Measurements from ENCODE around the gene CXCL14. TPM values are rescaled to one million over a fixed set of nuclear protein-coding genes. Genes with fewer than 3 reads are reported as not detected.

The CXCL14 gene
- not detected in 2 replicates for total RNA-seq

GRCh38 chr5:135578685-135579341 is at the start of gene CXCL14:
CXCL14 (minus strand) TSS chr5:135578991; CDS start chr5:135578778, 213 bp downstream.
- Histone ChIP-seq H3K9me3 (ENCODE audit: low read depth, low read length) (no peaks in the 10 kb centered on the region), H3K4me1 (ENCODE audit: insufficient read depth, low read length) (peaks cover 7% of the 10 kb centered on the region), H3K4me2 (ENCODE audit: insufficient read depth, low read length) (peak within 1 kb of the TSS; percentile 51), H2AFZ (ENCODE audit: low read length) (no peak within 1 kb of the TSS), H3K27me3 (ENCODE audit: insufficient read depth, low read length) (peaks cover 42% of the 10 kb centered on the region), H3K36me3 (ENCODE audit: insufficient read depth, low read length) (no peaks in the 10 kb centered on the region), H3K27ac (ENCODE audit: low read depth, low read length) (no peak within 1 kb of the TSS), H3K4me3 (ENCODE audit: insufficient read depth, low read length) (peak within 1 kb of the TSS; percentile 37), H3K79me2 (ENCODE audit: insufficient read depth, low read length) (no peaks in the 10 kb centered on the region), H4K20me1 (ENCODE audit: insufficient read depth, low read length) (no peaks in the 10 kb centered on the region)
- TF ChIP-seq, protein P1, sequence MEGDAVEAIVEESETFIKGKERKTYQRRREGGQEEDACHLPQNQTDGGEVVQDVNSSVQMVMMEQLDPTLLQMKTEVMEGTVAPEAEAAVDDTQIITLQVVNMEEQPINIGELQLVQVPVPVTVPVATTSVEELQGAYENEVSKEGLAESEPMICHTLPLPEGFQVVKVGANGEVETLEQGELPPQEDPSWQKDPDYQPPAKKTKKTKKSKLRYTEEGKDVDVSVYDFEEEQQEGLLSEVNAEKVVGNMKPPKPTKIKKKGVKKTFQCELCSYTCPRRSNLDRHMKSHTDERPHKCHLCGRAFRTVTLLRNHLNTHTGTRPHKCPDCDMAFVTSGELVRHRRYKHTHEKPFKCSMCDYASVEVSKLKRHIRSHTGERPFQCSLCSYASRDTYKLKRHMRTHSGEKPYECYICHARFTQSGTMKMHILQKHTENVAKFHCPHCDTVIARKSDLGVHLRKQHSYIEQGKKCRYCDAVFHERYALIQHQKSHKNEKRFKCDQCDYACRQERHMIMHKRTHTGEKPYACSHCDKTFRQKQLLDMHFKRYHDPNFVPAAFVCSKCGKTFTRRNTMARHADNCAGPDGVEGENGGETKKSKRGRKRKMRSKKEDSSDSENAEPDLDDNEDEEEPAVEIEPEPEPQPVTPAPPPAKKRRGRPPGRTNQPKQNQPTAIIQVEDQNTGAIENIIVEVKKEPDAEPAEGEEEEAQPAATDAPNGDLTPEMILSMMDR (IDR thresholded peaks at IDR 0.05; ENCODE audit: extremely low read depth, low read depth, low read length): no peak
- peak; percentile 89 for DNase-seq (ENCODE audit: insufficient read length, low spot score, missing footprints)

- Histone ChIP-seq H3K9me3 (ENCODE audit: low read depth, low read length) (no peaks in the 10 kb centered on the region), H3K79me2 (ENCODE audit: insufficient read depth, low read length) (no peaks in the 10 kb centered on the region), H3K36me3 (ENCODE audit: insufficient read depth, low read length) (no peaks in the 10 kb centered on the region), H3K27ac (ENCODE audit: low read depth, low read length) (no peak overlapping the region), H3K4me3 (ENCODE audit: insufficient read depth, low read length) (no peak overlapping the region), H3K4me2 (ENCODE audit: insufficient read depth, low read length) (no peak overlapping the region), H4K20me1 (ENCODE audit: insufficient read depth, low read length) (no peaks in the 10 kb centered on the region), H3K4me1 (ENCODE audit: insufficient read depth, low read length) (no peaks in the 10 kb centered on the region), H2AFZ (ENCODE audit: low read length) (no peak overlapping the region), H3K27me3 (ENCODE audit: insufficient read depth, low read length) (no peaks in the 10 kb centered on the region)
- TF ChIP-seq, protein P1 (IDR thresholded peaks at IDR 0.05; ENCODE audit: extremely low read depth, low read depth, low read length): no peak
- DNase-seq (ENCODE audit: insufficient read length, low spot score, missing footprints): no peak
Observed at GRCh38 chr5:135626636-135627035, 47.8 kb upstream of the CXCL14 start.

GRCh38 chr5:135625961-135626360 is 47.2 kb upstream of the CXCL14 start:
- H4K20me1 ChIP-seq (ENCODE audit: insufficient read depth, low read length): no peaks in the 10 kb centered on the region
- no peak for DNase-seq (ENCODE audit: insufficient read length, low spot score, missing footprints)
- no peak overlapping the region for H3K4me3 ChIP-seq (ENCODE audit: insufficient read depth, low read length)
- H3K27ac ChIP-seq (ENCODE audit: low read depth, low read length): no peak overlapping the region
- H3K79me2 ChIP-seq (ENCODE audit: insufficient read depth, low read length): no peaks in the 10 kb centered on the region
- TF ChIP-seq, protein P1 (IDR thresholded peaks at IDR 0.05; ENCODE audit: extremely low read depth, low read depth, low read length): no peak
- no peak overlapping the region for H2AFZ ChIP-seq (ENCODE audit: low read length)
- H3K4me2 ChIP-seq (ENCODE audit: insufficient read depth, low read length): no peak overlapping the region
- H3K27me3 ChIP-seq (ENCODE audit: insufficient read depth, low read length): no peaks in the 10 kb centered on the region
- no peaks in the 10 kb centered on the region for H3K4me1 ChIP-seq (ENCODE audit: insufficient read depth, low read length)
- no peaks in the 10 kb centered on the region for H3K9me3 ChIP-seq (ENCODE audit: low read depth, low read length)
- no peaks in the 10 kb centered on the region for H3K36me3 ChIP-seq (ENCODE audit: insufficient read depth, low read length)

GRCh38 chr5:135625486-135625885 is 46.7 kb upstream of the CXCL14 start:
- H3K27me3 ChIP-seq (ENCODE audit: insufficient read depth, low read length): no peaks in the 10 kb centered on the region

More at GRCh38 chr5:135625486-135625885, 46.7 kb upstream of the CXCL14 start:
- Histone ChIP-seq H3K79me2 (ENCODE audit: insufficient read depth, low read length) (no peaks in the 10 kb centered on the region), H3K4me3 (ENCODE audit: insufficient read depth, low read length) (no peak overlapping the region), H3K4me2 (ENCODE audit: insufficient read depth, low read length) (no peak overlapping the region), H3K36me3 (ENCODE audit: insufficient read depth, low read length) (no peaks in the 10 kb centered on the region), H4K20me1 (ENCODE audit: insufficient read depth, low read length) (no peaks in the 10 kb centered on the region), H2AFZ (ENCODE audit: low read length) (no peak overlapping the region), H3K27ac (ENCODE audit: low read depth, low read length) (no peak overlapping the region), H3K4me1 (ENCODE audit: insufficient read depth, low read length) (no peaks in the 10 kb centered on the region), H3K9me3 (ENCODE audit: low read depth, low read length) (no peaks in the 10 kb centered on the region)
- TF ChIP-seq, protein P1 (IDR thresholded peaks at IDR 0.05; ENCODE audit: extremely low read depth, low read depth, low read length): no peak
- no peak for DNase-seq (ENCODE audit: insufficient read length, low spot score, missing footprints)

Data from osteoblast (primary cell).